SU-DHL-6 (cell line): ENCODE measurements around the gene DCAF7.

Experiments
- EZH2phosphoT487 ChIP-seq: fragments of 200-600 bp; sonication (generic), shearing (Covaris generic); conservative IDR thresholded peaks from 2 replicates; pipeline ENCODE4 v1.6.1; 2018; ENCODE audit warnings: mild to moderate bottlenecking, antibody characterized with exemption, low read length, moderate library complexity, mixed read lengths
- TF ChIP-seq, protein P1 (sequence below): fragments of 200-600 bp; sonication (generic); IDR thresholded peaks from one replicate; pipeline ENCODE4 v1.5.1; 2017; ENCODE audit warnings: antibody characterized with exemption, mild to moderate bottlenecking, low read length, moderate library complexity; ENCODE audit not compliant: insufficient read depth, poor library complexity, severe bottlenecking

- TF ChIP-seq, protein P1, sequence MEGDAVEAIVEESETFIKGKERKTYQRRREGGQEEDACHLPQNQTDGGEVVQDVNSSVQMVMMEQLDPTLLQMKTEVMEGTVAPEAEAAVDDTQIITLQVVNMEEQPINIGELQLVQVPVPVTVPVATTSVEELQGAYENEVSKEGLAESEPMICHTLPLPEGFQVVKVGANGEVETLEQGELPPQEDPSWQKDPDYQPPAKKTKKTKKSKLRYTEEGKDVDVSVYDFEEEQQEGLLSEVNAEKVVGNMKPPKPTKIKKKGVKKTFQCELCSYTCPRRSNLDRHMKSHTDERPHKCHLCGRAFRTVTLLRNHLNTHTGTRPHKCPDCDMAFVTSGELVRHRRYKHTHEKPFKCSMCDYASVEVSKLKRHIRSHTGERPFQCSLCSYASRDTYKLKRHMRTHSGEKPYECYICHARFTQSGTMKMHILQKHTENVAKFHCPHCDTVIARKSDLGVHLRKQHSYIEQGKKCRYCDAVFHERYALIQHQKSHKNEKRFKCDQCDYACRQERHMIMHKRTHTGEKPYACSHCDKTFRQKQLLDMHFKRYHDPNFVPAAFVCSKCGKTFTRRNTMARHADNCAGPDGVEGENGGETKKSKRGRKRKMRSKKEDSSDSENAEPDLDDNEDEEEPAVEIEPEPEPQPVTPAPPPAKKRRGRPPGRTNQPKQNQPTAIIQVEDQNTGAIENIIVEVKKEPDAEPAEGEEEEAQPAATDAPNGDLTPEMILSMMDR = no peak
- TF ChIP-seq EZH2phosphoT487 = no peak
Observed at GRCh38 chr17:63568563-63568962, 18.3 kb downstream of the DCAF7 start.
